Coronary artery (tissue), 2 donors: ENCODE measurements around the gene EFCAB12.

Source experiments
- DNase-seq: peaks from one replicate; pipeline ENCODE4 v3.0.0-alpha.2; 2017; ENCODE audit warnings: low spot score
- H3K27ac ChIP-seq, 2 donors: fragments of 200-600 bp; sonication (generic); one replicate each; pipeline ENCODE4 v1.5.1; 2016 to 2019
- H3K4me3 ChIP-seq: fragments of 200-600 bp; sonication (generic); 2 replicates; pipeline ENCODE4 v1.5.1; 2016; ENCODE audit warnings: mild to moderate bottlenecking, moderate library complexity
- TF ChIP-seq, protein P1 (sequence below): fragments of 200-600 bp; sonication (generic); IDR thresholded peaks from one replicate; pipeline ENCODE4 v1.5.1; 2019; ENCODE audit warnings: antibody characterized with exemption

Gene EFCAB12

GRCh38 chr3:129360171-129360611 lies 68.2 kb downstream of the EFCAB12 start:
- TF ChIP-seq, protein P1, sequence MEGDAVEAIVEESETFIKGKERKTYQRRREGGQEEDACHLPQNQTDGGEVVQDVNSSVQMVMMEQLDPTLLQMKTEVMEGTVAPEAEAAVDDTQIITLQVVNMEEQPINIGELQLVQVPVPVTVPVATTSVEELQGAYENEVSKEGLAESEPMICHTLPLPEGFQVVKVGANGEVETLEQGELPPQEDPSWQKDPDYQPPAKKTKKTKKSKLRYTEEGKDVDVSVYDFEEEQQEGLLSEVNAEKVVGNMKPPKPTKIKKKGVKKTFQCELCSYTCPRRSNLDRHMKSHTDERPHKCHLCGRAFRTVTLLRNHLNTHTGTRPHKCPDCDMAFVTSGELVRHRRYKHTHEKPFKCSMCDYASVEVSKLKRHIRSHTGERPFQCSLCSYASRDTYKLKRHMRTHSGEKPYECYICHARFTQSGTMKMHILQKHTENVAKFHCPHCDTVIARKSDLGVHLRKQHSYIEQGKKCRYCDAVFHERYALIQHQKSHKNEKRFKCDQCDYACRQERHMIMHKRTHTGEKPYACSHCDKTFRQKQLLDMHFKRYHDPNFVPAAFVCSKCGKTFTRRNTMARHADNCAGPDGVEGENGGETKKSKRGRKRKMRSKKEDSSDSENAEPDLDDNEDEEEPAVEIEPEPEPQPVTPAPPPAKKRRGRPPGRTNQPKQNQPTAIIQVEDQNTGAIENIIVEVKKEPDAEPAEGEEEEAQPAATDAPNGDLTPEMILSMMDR: no peak
- H3K4me3 ChIP-seq: no peak overlapping the region
- DNase-seq: no peak
- no peak overlapping the region for H3K27ac ChIP-seq

DNA sequence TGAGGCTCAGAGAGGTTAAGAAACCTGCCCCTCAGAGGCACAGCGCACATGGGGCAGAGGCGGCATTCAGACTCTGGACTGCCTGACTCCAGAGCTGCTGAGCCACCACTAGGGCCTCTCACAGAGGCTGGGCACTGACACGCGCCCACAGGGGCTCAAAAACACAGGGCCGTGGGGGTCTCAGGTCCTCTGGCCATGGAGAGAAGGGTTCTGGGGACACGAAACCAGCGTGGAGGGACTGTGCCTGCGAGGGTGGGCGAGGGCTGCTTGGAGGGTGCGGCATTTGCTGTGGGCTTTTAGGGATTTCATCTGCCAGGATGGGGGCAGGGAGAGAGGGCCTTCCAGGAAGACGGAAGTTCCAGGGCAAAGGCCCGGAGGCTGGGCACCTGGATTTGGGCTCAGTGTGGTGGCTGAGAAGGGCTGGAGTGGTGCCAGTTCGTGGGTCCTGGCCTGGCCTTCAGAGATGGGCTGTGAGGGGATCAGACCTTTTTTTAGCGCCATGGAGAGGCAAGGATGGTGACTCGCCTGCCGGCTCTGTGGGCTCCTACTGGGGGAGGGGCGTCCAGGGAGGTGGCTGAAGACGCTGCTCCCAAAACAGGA lies 69.6 kb downstream of the EFCAB12 start:
- TF ChIP-seq, protein P1: no peak
- no peak overlapping the region for H3K27ac ChIP-seq
- DNase-seq: no peak
- H3K4me3 ChIP-seq: no peak overlapping the region

- TF ChIP-seq, protein P1: no peak
- DNase-seq: no peak
Observed at GRCh38 chr3:129358177-129358771, 70.2 kb downstream of the EFCAB12 start.

DNA sequence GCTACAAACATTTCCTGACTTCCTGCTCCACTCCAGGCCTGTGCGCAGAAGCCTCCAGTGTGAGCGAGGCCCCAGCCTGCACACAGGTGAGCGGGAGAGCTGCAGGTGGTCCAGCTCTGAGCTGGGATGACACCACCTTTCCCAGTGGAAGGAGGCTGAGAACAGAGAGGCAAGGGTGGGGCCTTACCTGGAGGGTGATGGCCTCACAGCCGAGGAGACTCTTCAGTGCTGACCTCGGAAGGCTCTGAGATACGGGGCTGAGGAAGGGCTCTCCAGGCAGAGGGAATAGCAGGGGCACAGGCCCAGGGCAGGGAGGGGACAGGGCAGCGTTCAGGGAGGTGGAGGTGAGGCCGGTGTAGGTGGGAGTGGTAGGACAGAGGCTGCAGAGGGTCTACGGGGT lies 70.8 kb downstream of the EFCAB12 start:
- DNase-seq: no peak
- no peak overlapping the region for H3K27ac ChIP-seq
- TF ChIP-seq, protein P1: no peak

More at GRCh38 chr3:129358177-129358771, 70.2 kb downstream of the EFCAB12 start:
- Histone ChIP-seq H3K27ac (no peak overlapping the region), H3K4me3 (no peak overlapping the region)

GRCh38 chr3:129356756-129357425 lies 71.5 kb downstream of the EFCAB12 start:
- Histone ChIP-seq H3K4me3 (no peak overlapping the region), H3K27ac (no peak overlapping the region)
- TF ChIP-seq, protein P1: no peak
- no peak for DNase-seq

More for the DNA sequence above, 70.8 kb downstream of the EFCAB12 start:
- H3K4me3 ChIP-seq: no peak overlapping the region

DNA sequence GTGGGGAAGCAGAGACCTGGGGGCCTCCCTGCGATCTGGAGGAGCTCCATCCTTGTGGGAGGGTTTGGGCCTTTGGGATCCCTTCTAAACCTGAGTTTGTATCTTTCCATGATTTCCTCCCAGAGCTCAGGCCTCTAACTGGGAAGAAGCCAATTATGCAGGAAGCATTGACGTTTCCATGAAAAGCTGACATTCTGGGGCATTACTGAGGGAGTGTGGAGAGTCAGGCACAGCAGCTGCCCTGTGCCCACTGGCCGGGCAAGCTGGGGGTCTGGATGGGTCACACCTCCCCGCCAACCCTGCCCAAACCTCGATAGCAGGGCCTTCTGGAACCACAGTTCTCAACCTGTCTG lies 74.9 kb downstream of the EFCAB12 start:
- TF ChIP-seq, protein P1: no peak
- DNase-seq: no peak
- Histone ChIP-seq H3K4me3 (no peak overlapping the region), H3K27ac (no peak overlapping the region)
